LNCaP clone FGC (cell line): ENCODE results near the gene TVP23A.

Experiments used
- DNase-seq: peaks from one replicate; pipeline ENCODE4 v3.0.0-alpha.2; 2011; ENCODE audit warnings: low read depth
- H3K4me3 ChIP-seq: 2 replicates; pipeline ENCODE4 v1.5.1; 2011; ENCODE audit warnings: mild to moderate bottlenecking, low read depth, low read length, control low read depth
- CTCF ChIP-seq: IDR thresholded peaks from 2 replicates; pipeline ENCODE4 v1.5.1; 2012; ENCODE audit warnings: mild to moderate bottlenecking; ENCODE audit not compliant: control insufficient read depth, insufficient read depth; ENCODE audit errors: extremely low read depth

TVP23A gene

GRCh38 chr16:10761373-10761772 is 57.2 kb downstream of the TVP23A start:
- TF ChIP-seq CTCF, result no peak
- no peak overlapping the region for H3K4me3 ChIP-seq
- DNase-seq, result no peak

GRCh38 chr16:10760858-10761257 is 57.7 kb downstream of the TVP23A start:
- no peak for DNase-seq
- no peak for TF ChIP-seq CTCF
- no peak overlapping the region for H3K4me3 ChIP-seq

- no peak for TF ChIP-seq CTCF
- no peak for DNase-seq
- no peak overlapping the region for H3K4me3 ChIP-seq
Observed at GRCh38 chr16:10756574-10756973, 62.0 kb downstream of the TVP23A start.

GRCh38 chr16:10754941-10755340 is 63.7 kb downstream of the TVP23A start:
- no peak overlapping the region for H3K4me3 ChIP-seq
- no peak for DNase-seq
- TF ChIP-seq CTCF, result no peak

- H3K4me3 ChIP-seq, result no peak overlapping the region
- DNase-seq, result no peak
- no peak for TF ChIP-seq CTCF
Observed at GRCh38 chr16:10753670-10754069, 64.9 kb downstream of the TVP23A start.

GRCh38 chr16:10752843-10753523 is 65.6 kb downstream of the TVP23A start:
- H3K4me3 ChIP-seq, result no peak overlapping the region
- no peak for DNase-seq
- no peak for TF ChIP-seq CTCF

- DNase-seq, result no peak
- no peak for TF ChIP-seq CTCF
- H3K4me3 ChIP-seq, result no peak overlapping the region
Observed at GRCh38 chr16:10751291-10751697, 67.3 kb downstream of the TVP23A start.
